Skeletal muscle cell (primary cell): Measurements from ENCODE around the gene POFUT1.
"Not testable (repeated sequence)": the region's sequence is repeated elsewhere in the genome, so short reads cannot be mapped to it uniquely, and the experiment has no call there.

Source experiments
- DNase-seq: peaks from one replicate; pipeline ENCODE4 v3.0.0-alpha.2; 2010; ENCODE audit warnings: low read depth
- H3K4me3 ChIP-seq: 2 replicates; pipeline ENCODE4 v1.5.1; 2011; ENCODE audit warnings: low read depth, mild to moderate bottlenecking, control low read depth, low read length, moderate library complexity

POFUT1 gene

GRCh38 chr20:32231245-32231644 is 23.6 kb downstream of the POFUT1 start:
- no peak overlapping the region for H3K4me3 ChIP-seq
- no peak for DNase-seq

GRCh38 chr20:32231847-32232246 is 24.2 kb downstream of the POFUT1 start:
- no peak for DNase-seq

GRCh38 chr20:32232326-32232886 is 24.7 kb downstream of the POFUT1 start:
- no peak for DNase-seq
- no peak overlapping the region for H3K4me3 ChIP-seq

More at GRCh38 chr20:32231847-32232246, 24.2 kb downstream of the POFUT1 start:
- H3K4me3 ChIP-seq: no peak overlapping the region

- no peak for DNase-seq
- no peak overlapping the region for H3K4me3 ChIP-seq
These were observed 25.6 kb downstream of the POFUT1 start for GRCh38 chr20:32233286-32233685.

- DNase-seq: no peak
These were observed 26.6 kb downstream of the POFUT1 start for GRCh38 chr20:32234135-32234808.

GRCh38 chr20:32235331-32236047 is 27.8 kb downstream of the POFUT1 start:
- DNase-seq: no peak
- no peak overlapping the region for H3K4me3 ChIP-seq

More at GRCh38 chr20:32234135-32234808, 26.6 kb downstream of the POFUT1 start:
- H3K4me3 ChIP-seq: no peak overlapping the region

- no peak for DNase-seq
- H3K4me3 ChIP-seq: no peak overlapping the region
These were observed 28.4 kb downstream of the POFUT1 start for GRCh38 chr20:32236048-32236533.

- no peak overlapping the region for H3K4me3 ChIP-seq
These were observed 29.1 kb downstream of the POFUT1 start for GRCh38 chr20:32236819-32237218.

GRCh38 chr20:32237419-32237818 is 29.7 kb downstream of the POFUT1 start:
- DNase-seq: no peak
- H3K4me3 ChIP-seq: no peak overlapping the region

More at GRCh38 chr20:32236819-32237218, 29.1 kb downstream of the POFUT1 start:
- no peak for DNase-seq

GRCh38 chr20:32238483-32239425 is 31.1 kb downstream of the POFUT1 start:
- H3K4me3 ChIP-seq: no peak overlapping the region
- no peak for DNase-seq

GRCh38 chr20:32240205-32240604 is 32.5 kb downstream of the POFUT1 start:
- H3K4me3 ChIP-seq: no peak overlapping the region
- no peak for DNase-seq

GRCh38 chr20:32241807-32242206 is 34.1 kb downstream of the POFUT1 start:
- no peak overlapping the region for H3K4me3 ChIP-seq
- DNase-seq: no peak

- no peak overlapping the region for H3K4me3 ChIP-seq
- DNase-seq: no peak
These were observed 36.6 kb downstream of the POFUT1 start for GRCh38 chr20:32244150-32244823.

GRCh38 chr20:32244959-32245358 is 37.3 kb downstream of the POFUT1 start:
- no peak for DNase-seq
- no peak overlapping the region for H3K4me3 ChIP-seq

- not testable (repeated sequence) for DNase-seq
These were observed 38.5 kb downstream of the POFUT1 start for GRCh38 chr20:32246208-32246607.

GRCh38 chr20:32248043-32248442 is 40.4 kb downstream of the POFUT1 start:
- no peak overlapping the region for H3K4me3 ChIP-seq
- DNase-seq: no peak

More at GRCh38 chr20:32246208-32246607, 38.5 kb downstream of the POFUT1 start:
- not testable (repeated sequence) for H3K4me3 ChIP-seq

- H3K4me3 ChIP-seq: no peak overlapping the region
- no peak for DNase-seq
These were observed 41.5 kb downstream of the POFUT1 start for GRCh38 chr20:32249030-32249738.

GRCh38 chr20:32251470-32251869 is 43.8 kb downstream of the POFUT1 start:
- no peak for DNase-seq
- no peak overlapping the region for H3K4me3 ChIP-seq
